GM19372 (cell line): ENCODE measurements around the gene MET.
A peak's percentile ranks its signal among the peaks of the same experiment; 100 is the strongest.
"Not testable (repeated sequence)": the region's sequence is repeated elsewhere in the genome, so short reads cannot be mapped to it uniquely, and the experiment has no call there.

Source experiments
- ATAC-seq: cut with Tn5 transposase; IDR thresholded peaks from one replicate; pipeline ENCODE4 v1.9.1; 2021; ENCODE audit warnings: mild to moderate bottlenecking, low read depth, moderate library complexity; ENCODE audit not compliant: unreplicated experiment

The MET gene

DNA sequence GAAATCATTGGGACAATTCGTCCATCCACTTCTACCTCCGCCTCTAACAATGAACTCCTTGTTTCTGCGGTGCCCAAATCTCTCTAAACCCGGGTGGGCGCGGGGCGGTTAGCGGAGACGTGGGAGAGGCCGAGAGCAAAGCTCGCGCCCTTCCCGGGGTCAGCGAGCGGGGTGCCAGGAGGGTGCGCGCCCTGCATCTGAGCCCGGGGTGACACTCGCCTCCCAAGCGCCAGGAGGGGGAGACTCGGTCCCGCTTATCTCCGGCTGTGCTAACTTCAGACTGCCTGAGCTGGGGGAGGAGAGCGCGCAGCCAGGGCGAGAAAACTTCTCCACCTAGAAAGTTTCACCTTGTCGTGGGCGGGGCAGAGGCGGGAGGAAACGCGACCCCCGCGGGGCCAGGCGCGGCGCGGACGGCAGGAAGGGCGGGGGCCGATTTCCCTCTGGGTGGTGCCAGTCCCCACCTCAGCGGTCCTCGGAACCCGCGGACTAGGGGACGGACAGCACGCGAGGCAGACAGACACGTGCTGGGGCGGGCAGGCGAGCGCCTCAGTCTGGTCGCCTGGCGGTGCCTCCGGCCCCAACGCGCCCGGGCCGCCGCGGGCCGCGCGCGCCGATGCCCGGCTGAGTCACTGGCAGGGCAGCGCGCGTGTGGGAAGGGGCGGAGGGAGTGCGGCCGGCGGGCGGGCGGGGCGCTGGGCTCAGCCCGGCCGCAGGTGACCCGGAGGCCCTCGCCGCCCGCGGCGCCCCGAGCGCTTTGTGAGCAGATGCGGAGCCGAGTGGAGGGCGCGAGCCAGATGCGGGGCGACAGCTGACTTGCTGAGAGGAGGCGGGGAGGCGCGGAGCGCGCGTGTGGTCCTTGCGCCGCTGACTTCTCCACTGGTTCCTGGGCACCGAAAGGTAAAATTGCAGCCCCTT lies at the start of gene MET:
TSS of gene MET (plus strand) at position 516 of the 915 bp plus-strand sequence. CDS start 26,889 bp downstream, outside the sequence.
- peak; percentile 90 for ATAC-seq

- ATAC-seq, result no peak
These were observed 45.1 kb upstream of the MET start for GRCh38 chr7:116626886-116627285.

- no peak for ATAC-seq
These were observed 42.9 kb upstream of the MET start for GRCh38 chr7:116629051-116629463.

GRCh38 chr7:116630357-116630756 lies 41.6 kb upstream of the MET start:
- peak; percentile 94 for ATAC-seq

DNA sequence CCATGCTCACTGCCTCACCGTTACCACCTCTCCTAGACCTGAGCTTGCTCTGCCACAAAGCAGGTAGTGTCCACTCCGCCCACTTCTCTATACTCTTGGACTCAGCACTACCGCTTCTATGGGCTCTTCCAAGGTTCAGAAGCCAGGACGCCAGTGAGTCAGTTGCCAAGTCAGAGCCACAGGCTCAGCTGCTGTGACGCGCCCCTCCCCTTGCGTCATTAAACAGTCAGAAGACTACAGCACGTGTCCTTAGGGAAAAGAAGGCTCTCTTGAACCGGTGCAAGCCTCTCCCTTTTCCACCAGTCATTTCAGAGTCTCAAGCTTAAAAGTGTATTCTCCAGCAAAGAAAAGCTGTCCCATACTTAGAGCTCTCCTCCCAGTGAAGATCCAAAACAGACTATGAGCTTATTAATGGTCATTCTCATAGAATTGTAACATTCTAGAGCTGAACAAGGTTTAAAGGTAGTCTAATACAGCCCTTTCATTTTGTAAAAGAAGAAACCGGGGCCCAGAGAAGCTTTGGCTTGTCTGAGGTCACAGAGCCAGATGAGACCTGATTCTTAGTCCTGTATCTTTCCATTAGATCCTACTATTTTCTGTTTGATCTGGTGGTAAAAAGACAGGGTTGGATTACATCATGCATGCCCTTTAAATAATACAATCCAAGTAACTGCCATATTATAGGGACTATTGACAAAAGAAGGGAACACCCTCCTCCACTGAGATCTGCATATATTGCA lies 40.9 kb upstream of the MET start:
- no peak for ATAC-seq

DNA sequence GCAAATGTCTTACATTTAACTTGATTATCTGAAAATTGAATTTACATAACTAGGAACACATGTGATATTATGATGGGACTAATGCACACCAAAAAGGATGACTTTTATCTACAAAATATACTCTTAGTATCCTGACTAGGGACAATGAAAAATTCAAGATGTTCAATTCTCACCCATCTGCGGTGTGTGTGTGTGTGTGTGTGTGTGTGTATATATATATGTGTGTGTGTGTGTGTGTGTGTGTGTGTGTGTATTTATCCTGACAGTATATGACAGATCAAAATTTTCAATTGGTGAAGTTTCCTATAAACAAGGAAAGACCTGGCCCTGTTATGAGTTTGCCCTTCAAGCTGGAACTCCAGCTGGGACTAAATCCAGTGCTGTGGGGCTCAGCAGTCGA lies 40.3 kb upstream of the MET start:
- ATAC-seq, result no peak

DNA sequence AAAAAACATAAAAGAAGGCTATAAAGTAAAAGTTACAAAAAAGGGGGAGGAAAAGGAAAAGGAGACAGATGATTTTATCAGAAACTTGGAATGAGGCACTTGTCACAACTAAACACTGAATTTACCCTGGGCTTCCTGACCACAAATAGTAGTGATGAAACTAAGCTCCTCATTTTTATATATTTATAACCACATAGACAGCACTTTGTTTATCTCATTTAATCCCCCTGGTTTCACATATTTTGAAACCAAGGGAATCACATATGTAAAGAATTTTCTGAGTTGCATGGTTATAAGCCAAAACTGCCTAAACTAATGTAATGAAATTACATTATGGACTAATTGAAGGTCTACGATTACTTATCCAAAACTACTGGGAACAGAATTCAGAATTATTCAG lies 39.6 kb upstream of the MET start:
- no peak for ATAC-seq

DNA sequence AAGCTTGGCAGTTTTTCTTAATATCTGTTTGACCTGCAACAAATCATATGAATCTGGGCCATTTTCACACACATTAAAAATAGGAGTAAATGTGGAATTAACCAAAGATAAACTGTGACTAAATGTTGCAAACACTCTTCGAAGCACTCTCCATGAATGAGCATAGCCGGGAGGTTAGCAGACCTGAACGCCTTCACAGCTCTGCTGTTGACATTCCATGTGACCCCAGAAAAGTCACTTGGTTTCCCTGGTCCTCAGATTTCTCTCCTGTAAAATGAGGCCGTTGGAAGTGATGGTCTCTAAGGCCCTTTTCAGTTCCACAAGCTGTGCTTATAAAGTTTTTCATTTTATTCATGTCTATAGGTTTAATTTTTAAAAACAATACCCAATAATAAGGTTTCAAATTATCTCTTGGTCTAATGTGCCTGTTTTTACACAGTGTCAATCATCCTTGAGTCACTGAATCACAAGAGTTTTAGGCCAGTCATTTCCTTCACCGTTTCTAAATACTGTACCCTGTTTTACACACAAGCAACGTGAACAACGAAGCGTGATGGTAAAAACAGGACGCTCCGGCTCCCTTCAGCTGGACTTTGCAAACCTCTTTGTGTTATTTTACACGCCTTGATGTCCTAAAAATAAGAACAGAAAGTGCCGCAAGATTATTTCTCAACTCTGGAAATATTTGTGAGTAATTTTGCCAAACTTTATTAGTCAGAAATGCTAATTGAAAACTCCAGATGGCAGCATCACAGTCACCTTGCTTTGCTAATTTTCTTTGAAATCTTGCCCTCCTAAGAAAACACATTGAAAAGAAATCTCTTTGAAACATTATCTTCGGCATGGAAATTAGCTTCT lies 38.6 kb upstream of the MET start:
- ATAC-seq, result no peak

GRCh38 chr7:116636997-116637396 lies 35.0 kb upstream of the MET start:
- no peak for ATAC-seq

DNA sequence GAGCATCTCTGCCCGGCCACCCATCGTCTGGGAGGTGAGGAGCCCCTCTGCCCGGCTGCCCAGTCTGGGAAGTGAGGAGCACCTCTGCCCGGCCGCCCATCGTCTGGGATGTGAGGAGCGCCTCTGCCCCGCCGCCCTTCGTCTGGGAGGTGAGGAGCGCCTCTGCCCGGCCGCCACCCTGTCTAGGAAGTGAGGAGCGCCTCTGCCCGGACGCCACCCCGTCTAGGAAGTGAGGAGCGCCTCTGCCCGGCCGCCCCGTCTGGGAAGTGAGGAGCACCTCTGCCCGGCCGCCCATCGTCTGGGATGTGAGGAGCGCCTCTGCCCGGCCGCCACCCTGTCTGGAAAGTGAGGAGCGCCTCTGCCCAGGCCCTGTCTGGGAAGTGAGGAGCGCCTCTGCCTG lies 33.4 kb upstream of the MET start:
- not testable (repeated sequence) for ATAC-seq

GRCh38 chr7:116641551-116642153 lies 30.3 kb upstream of the MET start:
- ATAC-seq, result no peak

DNA sequence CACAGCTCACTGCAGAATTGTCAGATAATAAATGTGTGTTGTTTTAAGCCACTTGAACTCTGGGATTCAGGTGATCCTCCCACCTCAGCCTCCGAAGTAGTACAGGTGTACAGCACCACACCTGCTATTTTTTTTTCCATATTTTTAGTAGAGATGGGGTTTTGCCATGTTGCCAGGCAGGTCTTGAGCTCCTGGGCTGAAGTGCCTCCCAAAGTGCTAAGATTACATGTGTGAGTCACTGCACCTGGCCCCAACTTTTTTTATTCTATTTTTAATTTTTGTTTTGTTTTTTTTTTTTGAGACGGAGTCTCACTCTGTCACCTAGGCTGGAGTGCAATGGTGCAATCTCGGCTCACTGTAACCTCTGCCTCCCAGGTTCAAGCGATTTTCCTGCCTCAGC lies 28.8 kb upstream of the MET start:
- not testable (repeated sequence) for ATAC-seq

- ATAC-seq, result no peak
These were observed 27.4 kb upstream of the MET start for GRCh38 chr7:116644628-116645027.

- ATAC-seq, result no peak
These were observed 24.7 kb upstream of the MET start for GRCh38 chr7:116647290-116647689.

DNA sequence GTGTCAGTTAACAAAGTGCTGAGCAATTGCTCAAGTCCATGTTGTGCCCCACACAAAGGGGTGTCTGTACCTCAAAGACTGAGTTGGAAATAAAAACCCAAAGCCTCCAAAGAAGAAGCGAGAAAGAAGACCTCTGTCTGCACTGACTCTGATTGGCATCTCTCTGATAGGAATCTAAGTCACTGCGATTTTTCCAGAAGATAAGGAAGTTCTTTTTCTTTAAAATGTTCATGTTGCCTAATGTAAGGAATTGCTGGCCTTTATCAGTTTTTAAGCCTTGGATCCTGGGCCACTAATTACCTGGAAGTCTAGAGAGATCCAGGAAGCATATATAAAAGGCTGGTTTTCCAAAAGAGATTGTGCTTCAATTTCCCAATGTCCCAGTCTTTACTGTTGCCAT lies 24.1 kb upstream of the MET start:
- ATAC-seq, result no peak

- ATAC-seq, result no peak
These were observed 21.6 kb upstream of the MET start for GRCh38 chr7:116650436-116650835.

- no peak for ATAC-seq
These were observed 19.2 kb upstream of the MET start for GRCh38 chr7:116652793-116653192.

GRCh38 chr7:116653204-116653603 lies 18.8 kb upstream of the MET start:
- ATAC-seq, result no peak

DNA sequence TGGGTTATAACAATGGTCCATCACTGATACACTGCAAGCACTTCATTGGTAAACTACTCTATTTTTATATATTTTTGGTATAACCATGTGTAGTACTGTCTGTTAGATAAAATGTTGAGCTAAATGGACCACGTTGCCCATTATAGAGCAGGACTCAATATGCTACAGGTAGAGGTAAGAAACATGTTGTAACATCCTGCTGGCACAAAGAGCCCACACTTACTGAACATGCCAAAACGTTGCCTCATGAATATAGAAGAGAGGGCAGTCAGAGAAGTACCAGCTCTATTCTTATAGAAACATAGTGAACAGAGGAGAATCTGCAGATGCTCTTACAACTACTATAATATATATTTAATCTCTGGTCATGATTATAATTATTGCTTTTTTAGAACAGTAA lies 18.4 kb upstream of the MET start:
- ATAC-seq, result no peak

DNA sequence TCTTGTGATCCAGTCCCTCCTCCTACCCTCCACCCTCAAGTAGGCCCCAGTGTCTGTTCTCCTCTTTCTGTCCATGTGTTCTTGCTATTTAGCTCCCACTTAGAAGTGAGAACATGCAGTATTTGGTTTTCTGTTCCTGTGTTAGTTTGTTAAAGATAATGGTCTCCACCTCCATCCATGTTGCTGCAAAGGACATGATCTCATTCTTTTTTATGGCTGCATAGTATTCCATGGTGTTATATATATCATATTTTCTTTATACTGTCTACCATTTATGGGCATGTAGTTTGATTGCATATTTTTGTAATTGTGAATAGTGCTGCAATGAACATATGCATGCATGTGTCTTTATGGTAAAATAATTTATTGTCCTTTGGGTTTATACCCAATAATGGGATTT lies 12.7 kb upstream of the MET start:
- not testable (repeated sequence) for ATAC-seq
